GM21619 (cell line): ENCODE data around the gene CD74.
"Not testable (repeated sequence)": the region's sequence is repeated elsewhere in the genome, so short reads cannot be mapped to it uniquely, and the experiment has no call there.

Source experiments
- ATAC-seq: cut with Tn5 transposase; IDR thresholded peaks from one replicate; pipeline ENCODE4 v1.9.1; 2021; ENCODE audit not compliant: unreplicated experiment

CD74 gene

DNA sequence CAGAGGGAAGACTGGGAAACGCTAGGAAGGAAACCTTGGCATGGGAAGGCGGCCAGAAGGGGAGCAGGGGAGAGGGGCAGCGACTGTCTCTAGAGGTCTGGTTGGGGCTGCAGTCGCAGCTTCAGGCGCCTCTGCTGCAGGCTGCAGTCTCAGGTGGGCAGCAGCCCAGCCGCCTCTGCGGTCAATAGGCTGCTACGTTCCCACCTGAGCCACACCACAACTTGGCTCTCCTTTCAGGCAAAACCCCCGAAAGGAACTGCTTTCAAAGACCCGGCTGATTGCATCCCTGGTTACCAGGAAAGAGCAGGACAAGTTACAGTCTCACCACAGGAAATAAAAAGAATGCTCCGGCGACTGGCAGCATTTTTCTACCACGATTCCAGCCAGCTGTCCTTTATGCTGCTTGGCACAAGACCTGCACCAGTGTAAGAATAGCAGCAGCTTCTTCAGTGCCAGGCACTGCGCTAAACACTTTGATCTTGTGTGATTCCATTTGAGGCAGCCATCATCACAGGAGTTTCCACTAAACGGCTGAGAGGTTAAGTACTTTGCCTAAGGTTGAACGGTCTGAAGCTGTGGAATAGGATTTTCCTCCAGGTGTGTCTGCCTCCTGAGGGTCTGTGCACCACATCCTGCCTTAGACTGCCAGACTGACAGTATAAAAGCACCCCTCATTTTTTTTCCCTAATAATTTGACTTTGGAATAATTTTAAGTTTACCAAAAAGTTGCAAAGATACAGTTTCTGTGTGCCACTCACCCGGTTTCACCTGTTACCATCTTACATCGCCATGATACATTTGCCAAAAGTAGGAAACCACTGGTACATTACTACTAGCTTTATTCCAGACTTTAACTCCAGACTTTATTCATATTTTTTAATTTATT lies 29.3 kb upstream of the CD74 start:
- no peak for ATAC-seq

DNA sequence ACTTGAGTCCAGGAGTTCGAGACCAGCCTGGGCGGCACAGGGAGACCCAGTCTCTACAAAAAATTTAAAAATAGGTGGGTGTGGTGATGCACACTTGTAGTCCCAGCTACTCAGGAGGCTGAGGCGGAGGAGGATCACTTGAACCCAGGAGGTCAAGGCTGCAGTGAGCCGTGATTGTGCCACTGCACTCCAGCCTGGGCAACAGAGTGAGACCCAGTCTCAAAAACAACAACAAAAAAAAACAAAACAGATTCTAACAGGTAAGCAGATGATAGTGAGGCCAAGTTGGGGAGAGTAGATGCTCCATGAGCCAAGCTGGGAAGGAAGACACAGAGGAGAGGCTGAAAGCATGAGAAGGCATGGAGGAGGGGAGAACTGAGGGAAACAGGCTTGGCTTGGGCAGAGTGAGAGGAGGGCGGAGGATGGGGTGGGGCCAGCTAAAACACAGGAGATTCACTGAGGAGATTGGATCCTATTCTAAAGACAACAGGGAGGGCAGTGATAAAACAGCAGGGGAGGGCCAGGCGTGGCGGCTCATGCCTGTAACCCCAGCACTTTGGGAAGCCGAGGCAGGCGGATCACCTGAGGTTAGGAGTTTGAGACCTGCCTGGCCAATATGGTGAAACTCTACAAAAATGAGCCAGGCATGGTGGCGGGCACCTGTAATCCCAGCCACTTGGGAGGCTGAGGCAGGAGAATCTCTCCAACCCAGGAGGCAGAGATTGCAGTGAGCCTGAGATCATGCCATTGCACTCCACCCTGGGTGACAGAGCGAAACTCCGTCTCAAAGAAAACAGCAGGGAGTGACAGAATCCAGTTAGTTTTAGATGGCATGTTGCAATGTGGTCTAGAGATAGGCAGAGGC lies 28.5 kb upstream of the CD74 start:
- no peak for ATAC-seq

DNA sequence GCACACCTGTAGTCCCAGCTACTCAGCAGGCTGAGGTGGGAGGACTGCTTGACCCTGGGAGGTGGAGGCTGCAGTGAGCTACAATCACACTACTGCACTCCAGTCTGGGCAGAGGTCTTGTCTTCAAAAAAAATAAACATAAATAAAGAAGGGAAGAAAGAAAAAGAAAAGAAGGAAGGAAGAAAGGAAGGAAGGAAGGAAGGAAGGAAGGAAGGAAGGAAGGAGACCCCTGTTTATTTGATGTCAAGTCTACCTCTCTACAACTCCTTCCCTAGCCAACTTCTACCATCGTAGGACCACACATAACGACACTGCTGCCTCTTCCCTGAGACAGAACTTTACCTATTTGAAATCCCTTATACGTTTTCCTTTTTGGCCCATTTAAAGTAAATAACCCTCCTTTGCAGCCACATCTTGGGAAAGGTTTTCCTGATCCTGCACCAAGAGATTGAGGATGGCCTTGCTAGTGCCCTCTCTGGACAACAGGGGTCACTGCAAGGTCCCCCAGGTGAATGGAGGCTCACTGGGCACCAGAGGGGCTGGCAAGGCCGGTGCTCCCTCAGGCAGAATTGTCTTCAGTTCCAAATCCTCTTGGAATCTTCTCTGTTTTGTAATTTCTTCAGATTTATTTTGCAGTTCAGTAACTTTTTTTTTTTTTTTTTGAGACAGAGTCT lies 26.3 kb upstream of the CD74 start:
- no peak for ATAC-seq

DNA sequence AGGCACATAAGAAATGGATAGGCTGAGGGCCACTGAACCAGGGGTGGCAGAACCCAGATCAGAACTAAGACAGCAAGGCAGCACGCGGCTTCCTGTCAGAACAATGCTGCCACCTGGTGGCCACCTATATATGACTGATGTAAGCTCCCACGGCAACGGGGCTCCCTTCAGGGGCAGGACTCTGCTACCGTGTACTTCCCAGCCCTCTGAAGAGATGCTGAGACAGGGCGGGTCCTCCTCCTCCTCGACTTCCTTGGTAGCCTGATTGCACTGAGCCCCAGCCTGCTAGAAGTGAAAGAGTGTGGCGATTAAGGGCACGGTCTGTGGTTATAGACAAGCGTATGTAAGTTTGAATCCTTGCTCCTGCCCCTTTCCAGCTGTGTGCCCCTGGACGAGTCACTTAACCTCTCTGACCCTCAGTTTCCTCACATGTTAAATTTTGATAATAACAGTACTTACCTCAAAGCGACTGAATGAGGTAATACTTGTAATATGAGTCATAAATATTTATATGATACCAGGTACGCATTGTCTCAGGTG lies 23.5 kb upstream of the CD74 start:
- peak; percentile 97 for ATAC-seq

DNA sequence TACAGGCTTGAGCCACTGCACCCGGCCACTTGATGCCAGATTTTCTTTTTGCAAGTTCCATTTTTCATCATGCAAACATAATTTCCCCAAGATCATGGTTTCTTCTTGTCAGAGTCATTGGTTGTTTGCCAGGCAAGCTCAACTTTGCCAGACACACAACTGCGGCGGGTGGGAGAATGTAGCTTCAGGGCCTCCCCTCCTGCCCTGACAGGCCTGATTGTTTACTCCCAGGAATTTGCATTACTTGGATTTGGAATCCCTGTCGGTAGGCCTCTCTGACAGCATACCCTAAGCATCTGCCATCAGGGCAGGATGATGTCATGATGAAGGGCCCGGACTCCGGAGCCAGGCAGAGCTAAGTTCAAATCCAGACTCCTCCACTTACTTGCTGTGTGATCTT lies 21.8 kb upstream of the CD74 start:
- ATAC-seq = no peak

DNA sequence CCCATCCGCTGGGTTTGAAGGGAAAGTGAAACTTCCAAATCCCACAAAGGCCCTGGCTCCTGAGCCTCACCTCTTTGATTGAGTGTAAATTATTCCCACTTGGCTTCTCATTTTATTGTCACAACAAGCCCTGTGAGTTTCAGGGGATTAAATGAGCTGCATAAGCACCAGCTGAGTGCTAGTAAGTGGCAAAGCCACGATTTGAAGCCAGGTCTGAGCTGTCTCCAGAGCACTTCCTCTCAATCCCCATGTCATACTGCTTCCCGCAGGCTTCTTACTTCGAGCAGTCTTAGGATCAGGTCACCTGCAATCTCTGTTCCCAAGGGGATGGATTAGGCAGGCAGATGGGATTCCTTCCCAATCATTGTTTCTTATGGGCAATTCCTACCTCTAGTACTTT lies 18.9 kb upstream of the CD74 start:
- no peak for ATAC-seq

DNA sequence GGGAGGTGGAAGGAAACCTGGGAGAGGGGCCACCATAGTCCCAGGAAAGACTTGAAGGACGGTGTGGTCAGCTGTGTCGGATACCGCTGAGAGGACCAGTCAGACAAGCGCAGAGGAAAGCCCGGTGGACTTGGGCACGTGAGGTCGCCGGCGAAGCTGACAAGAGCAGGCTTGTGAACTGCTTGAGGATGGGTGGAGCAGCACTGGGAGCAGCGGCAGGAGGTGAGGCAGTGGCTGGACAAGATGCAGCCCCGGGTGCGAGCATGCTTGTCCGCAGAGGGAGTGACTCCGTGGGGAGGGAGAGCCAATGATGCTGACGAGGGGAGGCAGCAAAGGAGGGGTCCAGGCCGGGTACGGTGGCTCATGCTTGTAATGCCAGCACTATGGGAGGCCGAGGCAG lies 18.3 kb upstream of the CD74 start:
- no peak for ATAC-seq

DNA sequence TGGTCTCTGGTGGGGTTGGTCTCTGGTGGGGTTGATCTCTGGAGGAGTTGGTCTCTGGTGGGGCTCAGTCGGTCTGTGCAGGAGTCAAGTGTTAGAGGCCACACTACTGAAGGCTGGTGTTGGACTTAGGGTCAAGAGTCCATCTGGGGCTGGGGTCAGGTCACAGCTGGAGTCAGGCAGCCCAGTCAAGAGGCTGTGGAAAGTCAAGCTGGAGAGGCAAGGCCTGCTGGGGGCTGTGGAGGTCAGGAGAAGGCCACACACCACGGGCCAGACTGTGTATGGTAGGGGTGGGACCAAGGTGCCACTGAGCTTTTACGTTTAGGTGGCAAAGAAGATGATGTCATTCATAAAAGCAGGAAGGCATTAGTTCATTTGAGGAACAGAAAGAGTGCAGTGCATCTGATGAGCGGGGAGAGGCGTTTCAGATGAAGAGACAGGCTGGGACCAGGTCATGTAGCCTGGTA lies 16.7 kb upstream of the CD74 start:
- ATAC-seq = peak; percentile 62

DNA sequence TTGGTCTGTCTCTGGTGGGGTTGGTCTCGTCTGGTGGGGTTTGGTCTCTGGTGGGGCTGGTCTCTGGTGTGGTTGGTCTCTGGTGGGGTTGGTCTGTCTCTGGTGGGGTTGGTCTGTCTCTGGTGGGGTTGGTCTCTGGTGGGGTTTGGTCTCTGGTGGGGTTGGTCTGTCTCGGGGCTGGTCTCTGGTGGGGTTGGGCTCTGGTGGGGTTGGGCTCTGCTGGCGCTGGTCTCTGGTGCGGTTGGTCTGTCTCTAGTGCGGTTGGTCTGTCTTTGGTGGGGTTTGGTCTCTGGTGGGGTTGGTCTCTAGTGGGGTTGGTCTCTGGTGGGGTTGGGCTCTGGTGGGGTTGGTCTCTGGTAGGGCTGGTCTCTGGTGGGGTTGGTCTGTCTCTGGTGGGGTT lies 16.3 kb upstream of the CD74 start:
- ATAC-seq = no peak

DNA sequence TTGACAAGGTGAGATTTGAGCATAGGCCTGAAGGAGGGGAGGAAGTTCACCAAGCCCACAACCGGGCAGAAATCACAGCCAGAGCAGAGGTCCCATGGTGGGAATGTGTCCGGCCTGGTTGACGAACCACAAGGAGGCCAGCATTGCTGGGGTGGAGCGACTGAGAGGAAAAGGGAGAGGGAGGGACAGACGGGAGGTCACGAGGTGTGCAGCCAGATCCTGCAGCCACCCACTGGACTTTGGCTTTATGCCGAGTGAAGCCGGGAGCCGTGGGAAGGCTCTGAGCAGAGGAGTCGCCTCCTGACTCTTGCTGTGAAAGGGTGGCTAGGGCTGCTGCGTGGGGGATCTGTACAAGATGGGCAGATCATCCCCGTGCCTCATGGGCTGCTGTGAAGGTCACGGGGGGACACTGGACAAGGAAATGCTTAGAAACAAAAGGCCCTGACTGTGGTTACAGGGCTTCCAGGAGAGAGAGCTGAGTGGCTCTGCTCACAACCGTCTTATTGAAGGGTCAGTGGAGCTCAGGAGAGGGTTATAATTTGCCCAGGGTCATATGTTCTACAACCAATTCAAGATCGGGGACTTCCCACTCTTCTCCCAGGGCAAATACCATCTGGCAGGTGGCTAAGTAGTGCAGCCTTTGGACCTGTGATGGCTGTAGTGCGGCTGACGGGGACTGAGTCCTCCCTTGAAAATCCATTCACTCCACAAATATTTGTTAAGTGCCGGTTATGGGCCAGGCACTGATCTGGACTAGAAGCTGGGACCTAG lies 15.6 kb upstream of the CD74 start:
- ATAC-seq = no peak

DNA sequence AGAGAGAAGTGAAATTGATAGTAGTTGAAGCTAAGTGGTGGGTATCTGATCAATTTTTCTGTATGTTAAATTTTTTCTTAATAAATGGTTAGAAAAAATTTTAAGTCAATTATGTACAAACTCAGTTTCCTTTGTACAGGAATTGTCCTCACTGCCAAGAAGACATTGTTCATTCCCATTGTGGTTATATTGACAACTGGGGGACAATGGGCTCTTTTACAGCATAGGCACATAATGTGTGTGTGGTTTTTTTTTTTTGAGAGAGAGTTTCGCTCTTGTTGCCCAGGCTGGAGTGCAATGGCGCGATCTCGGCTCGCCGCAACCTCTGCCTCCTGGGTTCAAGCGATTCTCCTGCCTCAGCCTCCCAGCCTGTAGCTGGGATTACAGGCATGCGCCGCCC lies 13.5 kb upstream of the CD74 start:
- ATAC-seq = not testable (repeated sequence)

DNA sequence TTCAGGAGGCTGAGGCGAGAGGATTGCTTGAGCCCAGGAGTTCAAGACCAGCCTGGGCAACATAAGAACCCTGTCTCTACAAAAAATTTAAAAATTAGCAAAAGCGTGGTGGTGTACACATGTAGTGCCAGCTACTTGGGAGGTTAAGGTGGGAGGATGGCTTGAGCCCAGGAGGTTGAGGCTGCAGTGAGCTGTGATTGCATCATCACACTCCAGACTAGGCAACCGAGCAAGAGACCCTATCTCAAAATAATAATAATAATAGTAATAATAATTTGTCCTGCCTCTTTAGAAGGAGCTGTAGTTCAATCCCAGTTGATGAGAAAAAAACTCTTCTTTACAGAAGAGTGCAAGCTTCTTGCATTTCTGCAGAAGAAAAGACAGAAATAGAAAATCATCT lies 10.0 kb upstream of the CD74 start:
- no peak for ATAC-seq

DNA sequence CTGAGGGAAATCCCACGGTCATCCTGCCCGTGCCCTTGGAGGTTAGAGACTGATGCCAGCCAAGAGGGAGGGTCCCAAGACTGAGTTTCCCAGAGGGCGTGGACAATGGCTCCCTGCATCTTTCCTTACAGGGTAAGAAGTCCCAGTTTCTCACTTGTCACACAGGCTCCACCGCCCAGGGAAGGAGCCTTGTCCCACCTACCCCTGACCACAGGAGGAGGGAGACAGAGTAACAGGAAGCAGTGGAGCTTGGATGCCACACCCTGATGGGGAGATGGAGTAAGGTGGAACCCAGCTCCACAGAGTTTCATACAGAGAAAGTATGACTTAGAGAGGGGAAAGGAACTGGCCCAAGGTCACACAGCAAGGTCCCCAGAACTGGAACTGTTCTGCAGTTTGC lies 9.4 kb upstream of the CD74 start:
- no peak for ATAC-seq

DNA sequence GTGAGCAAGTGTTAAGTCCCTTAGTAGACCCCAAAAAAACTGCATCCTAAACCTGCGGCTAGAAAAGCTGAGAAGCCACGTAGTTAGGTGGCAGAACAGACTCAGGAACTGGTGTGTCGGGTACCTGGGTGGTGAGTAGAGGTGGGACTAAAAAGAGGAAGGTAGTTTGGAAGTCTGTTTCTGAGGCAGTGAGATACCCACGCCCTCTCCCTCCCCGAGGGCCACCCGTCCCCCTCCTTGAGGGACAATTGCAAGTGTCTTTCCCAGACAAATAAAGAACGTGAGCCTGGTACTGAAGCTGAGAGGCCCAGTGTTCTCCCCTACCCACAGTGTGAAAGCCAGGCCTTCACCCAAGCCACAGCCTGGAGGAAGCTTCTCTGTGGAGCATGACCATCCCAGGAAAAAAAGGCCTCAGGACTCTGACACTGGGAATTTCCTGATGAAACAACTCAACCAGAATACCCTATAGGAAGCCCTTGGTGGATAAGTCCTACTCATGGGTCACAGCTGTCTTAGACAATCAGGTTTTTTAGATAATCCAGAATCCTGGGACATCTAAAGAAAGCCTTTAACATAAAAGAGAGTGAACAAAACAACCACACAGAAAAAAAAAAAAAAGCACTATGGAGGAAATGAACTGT lies 7.0 kb upstream of the CD74 start:
- ATAC-seq = no peak

DNA sequence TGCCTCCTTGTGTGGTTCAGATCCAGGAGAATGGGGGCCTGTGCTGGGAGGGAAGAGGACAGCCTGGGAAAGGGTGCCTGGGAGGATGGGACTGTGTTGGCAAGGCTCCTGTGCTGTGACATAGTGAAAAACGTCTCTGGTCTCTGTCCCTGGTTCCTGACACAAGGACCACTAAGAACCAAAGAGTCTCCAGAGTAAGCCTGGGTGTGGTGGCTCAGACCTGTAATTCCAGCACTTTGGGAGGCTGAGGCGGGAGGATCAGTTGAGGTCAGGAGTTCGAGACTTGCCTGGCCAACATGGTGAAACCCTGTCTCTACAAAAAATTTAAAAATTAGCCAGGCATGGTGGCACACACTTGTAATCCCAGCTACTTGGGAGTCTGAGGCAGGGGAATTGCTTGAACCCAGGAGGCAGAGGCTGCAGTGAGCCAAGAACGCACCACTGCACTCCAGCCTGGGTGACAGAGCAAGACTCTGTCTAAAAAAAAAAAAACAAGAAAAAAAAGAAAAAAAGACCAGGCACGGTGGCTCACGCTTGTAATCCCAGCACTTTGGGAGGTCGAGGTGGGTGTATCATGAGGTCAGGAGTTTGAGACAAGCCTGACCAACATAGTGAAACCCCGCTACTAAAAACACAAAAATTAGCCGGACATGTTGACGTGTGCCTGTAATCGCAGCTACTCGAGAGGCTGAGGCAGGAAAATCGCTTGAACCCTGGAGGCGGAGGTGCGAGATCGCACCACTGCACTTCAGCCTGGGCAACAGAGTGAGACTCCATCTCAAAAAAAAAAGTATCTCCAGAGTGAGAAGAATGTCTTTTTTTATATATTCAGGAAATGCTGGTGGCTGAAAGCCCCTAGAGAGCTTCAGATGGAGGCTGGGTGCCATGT lies 1.4 kb upstream of the CD74 start:
- ATAC-seq = not testable (repeated sequence)

DNA sequence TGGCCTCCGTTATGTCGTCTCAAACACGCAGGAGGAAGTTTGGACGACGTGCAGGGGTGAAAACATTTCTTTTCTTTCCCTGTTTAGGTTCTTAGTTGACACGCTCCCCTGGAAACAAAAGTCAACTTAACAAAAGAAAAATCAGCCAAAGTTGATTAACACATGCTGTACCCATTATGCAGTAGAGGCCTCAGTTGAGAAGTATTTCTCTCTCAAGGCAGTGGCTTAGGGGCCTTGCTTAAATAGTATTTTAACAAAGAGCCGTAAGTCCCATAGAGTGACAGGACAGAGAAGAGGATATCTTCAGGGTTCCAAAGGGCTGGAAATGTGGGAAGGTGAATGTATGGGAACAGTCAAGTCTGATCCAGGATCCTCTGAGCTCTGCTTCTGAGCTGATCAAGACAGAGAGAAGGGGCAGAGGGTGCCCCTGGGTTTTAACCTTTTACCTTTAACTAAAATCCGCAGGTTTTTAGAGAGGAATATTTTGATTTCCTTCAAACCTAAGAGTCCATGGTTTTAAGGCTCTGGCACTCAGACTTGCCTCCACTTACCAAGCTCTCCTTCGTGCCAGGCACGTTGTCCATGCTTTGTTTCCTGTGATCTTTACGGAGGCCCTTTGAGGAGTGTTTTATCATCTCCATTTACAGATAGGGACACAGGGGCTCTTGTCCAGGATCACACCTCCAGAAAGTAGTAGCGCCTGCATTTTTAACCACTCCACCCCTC lies 629 bp upstream of the CD74 start:
- no peak for ATAC-seq

DNA sequence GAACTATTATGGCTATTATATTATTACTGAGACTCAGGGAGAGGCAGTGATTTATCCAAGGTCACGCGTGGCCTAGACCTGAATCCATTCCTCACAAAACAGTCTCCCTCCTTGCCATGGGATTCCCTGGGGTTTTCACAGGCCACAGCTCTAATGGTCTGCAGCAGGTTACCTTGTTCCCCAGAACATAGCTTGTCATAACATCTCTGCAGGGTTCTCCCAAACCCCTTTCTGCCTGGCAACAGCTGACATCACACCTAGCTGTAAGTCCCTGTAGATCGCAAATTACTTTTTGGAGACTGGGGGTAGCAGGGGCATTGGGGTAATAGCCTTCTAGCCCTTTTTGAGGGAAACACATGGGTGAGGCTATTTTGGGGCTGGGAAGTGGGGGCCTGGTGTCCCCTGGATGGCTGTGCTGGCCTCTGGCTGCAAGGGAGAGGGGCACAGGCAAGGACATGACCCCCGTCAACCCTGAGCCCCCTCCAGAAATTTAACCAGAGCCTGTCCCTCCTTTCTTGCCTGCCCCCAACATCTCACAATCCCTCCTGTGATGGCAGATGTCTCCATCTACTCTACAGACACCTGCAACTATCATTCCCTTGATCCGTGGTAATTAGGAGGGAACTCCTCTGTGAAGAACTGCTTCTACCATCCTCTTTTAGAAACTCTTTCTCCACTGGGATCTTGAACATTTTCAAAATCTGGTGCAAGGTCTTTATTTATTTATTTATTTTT lies 1.3 kb downstream of the CD74 start:
- peak; percentile 19 for ATAC-seq
